ENCODE data around the gene KLF16. TPM values are rescaled to one million over a fixed set of nuclear protein-coding genes. Genes with fewer than 3 reads are reported as not detected.
"Not testable (repeated sequence)": the region's sequence is repeated elsewhere in the genome, so short reads cannot be mapped to it uniquely, and the experiment has no call there.

KLF16 gene
- total RNA-seq, 1 experiment from 2014 or later, result 32.3 TPM

DNA sequence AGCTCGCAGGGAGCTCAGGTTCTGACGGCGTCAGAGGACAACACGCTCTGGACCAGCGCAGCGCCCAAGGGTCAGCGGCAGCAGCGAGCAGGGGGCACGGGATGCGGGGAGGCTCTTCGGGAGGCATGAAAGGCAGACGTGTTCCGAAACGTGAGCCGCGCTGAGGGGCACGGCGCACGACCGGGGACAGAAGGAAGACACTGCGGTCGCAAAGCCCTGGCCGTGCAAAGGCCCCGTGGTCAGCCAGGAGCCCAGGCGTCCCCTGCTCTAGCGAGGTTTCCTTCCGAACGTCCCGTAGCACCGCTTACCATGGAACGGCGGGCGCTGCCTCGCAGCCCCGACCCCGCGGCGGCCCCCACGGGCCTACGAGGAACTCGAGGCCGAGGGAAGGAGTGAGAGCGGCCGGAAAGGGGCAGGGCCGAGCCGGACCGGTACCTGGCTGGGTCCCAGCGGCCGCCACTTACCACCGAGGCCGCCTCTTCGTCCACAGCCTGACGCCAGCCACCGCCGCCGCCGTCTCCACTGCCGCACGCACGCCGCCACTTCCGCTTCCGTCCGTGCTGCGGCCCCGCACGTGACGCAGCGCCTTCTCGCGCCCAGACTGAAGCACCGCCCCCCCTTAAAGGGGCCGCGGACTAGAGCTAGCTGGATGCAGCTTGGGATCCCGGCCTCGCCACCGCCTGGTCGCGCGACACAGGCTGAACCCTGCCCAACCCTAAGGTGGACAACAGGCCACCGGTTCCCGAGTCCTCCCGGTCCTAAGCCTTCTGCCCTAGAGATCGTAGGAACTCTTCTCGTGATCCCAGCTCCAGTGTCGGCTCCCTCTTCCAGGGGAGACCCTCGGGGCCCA, 12.5 kb upstream of the KLF16 start:
- peaks cover 17% of the 10 kb centered on the region for H3K36me3 Mint-ChIP-seq (ENCODE audit: insufficient read depth, unreplicated experiment)
- H3K4me1 Mint-ChIP-seq (ENCODE audit: low read depth, unreplicated experiment), result peaks cover 8% of the 10 kb centered on the region
- H3K4me3 Mint-ChIP-seq (ENCODE audit: low read depth, unreplicated experiment), result peak overlapping the region; percentile 96
- H3K9me3 Mint-ChIP-seq (ENCODE audit: low read depth, unreplicated experiment), result no peaks in the 10 kb centered on the region
- peak; percentile 86 for DNase-seq
- H3K27ac Mint-ChIP-seq (ENCODE audit: unreplicated experiment), result peak overlapping the region; percentile 91
- CTCF ChIA-PET, result interaction anchor here (0.5 to 1.8 kb wide), 5 partner anchors 9 to 1510 kb away, joined by 3 to 10 read pairs (median 3); partner anchors contain the start of gene ABHD17A
- intact Hi-C loops (cut with micrococcal nuclease; ENCODE audit: unreplicated experiment), result no loop called here
- TF ChIP-seq, protein P1, sequence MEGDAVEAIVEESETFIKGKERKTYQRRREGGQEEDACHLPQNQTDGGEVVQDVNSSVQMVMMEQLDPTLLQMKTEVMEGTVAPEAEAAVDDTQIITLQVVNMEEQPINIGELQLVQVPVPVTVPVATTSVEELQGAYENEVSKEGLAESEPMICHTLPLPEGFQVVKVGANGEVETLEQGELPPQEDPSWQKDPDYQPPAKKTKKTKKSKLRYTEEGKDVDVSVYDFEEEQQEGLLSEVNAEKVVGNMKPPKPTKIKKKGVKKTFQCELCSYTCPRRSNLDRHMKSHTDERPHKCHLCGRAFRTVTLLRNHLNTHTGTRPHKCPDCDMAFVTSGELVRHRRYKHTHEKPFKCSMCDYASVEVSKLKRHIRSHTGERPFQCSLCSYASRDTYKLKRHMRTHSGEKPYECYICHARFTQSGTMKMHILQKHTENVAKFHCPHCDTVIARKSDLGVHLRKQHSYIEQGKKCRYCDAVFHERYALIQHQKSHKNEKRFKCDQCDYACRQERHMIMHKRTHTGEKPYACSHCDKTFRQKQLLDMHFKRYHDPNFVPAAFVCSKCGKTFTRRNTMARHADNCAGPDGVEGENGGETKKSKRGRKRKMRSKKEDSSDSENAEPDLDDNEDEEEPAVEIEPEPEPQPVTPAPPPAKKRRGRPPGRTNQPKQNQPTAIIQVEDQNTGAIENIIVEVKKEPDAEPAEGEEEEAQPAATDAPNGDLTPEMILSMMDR (IDR thresholded peaks at IDR 0.05; ENCODE audit: unreplicated experiment), result no peak
- TSS peak; percentile 74 for BruUV-seq (replicated peaks)
- no peaks in the 10 kb centered on the region for H3K27me3 Mint-ChIP-seq (ENCODE audit: unreplicated experiment)

DNA sequence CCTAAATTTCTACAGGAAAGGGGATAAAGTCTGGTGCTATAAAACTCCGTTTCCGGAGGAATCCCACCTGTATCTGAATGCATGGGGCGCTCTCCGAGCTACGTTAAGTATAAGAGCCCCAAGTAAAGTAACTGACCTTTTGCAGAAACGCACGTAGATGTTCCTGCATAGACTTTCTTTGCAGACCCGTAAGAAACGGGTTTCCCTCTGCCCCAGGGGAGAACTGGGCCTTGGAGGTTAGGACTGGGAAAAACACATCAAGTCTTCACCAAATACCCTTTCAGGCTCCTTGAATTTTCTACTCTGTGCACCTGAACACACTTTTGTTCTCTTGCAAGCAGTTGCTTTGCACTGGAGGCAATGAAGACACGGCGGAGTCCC, 11.9 kb upstream of the KLF16 start:
- H3K9me3 Mint-ChIP-seq (ENCODE audit: low read depth, unreplicated experiment); BruUV-seq (replicated peaks); intact Hi-C loops (cut with micrococcal nuclease; ENCODE audit: unreplicated experiment); H3K27me3 Mint-ChIP-seq (ENCODE audit: unreplicated experiment); DNase-seq; H3K4me1 Mint-ChIP-seq (ENCODE audit: low read depth, unreplicated experiment): not testable (repeated sequence)
- Mint-ChIP-seq H3K27ac (ENCODE audit: unreplicated experiment) (peak overlapping the region; percentile 91), H3K36me3 (ENCODE audit: insufficient read depth, unreplicated experiment) (peaks cover 17% of the 10 kb centered on the region), H3K4me3 (ENCODE audit: low read depth, unreplicated experiment) (peak overlapping the region; percentile 96)
- CTCF ChIA-PET, result interaction anchor here (0.5 to 1.8 kb wide), 2 partner anchors 11 to 1510 kb away, joined by 4 to 10 read pairs; no protein-coding TSS in a partner anchor

DNA sequence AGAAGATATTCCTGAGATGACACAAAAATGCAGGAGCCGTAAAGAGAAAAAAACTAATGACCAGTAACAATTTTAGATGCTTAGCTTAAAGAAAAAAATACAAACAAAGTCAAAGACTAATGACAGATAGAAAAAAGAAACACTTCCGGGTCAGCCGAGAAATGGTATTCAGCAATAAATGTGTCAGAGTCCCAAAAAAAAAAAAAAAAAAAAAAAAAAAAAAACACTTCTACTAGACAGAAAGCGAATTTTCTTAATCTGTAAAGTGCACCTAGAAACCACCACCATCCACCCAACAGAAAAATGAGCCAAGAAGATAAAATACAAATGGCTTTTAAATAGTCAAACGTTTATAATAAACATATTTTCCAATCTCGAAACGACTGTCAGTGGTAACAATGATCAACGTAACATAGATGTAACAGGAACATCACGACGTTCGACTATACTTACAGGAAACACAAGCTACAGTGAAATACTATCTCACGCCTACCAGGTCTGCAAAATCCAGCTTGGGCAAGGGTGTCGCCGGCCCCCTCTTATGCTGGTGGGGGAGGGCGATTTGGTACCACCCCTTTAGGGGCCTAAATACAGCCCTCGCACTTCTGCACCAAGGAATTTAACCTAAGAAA, 11.3 kb upstream of the KLF16 start:
- Mint-ChIP-seq H3K9me3 (ENCODE audit: low read depth, unreplicated experiment) (no peaks in the 10 kb centered on the region), H3K27ac (ENCODE audit: unreplicated experiment) (no peak overlapping the region), H3K36me3 (ENCODE audit: insufficient read depth, unreplicated experiment) (peaks cover 17% of the 10 kb centered on the region), H3K27me3 (ENCODE audit: unreplicated experiment) (no peaks in the 10 kb centered on the region), H3K4me1 (ENCODE audit: low read depth, unreplicated experiment) (peaks cover 8% of the 10 kb centered on the region), H3K4me3 (ENCODE audit: low read depth, unreplicated experiment) (peak overlapping the region; percentile 96)
- CTCF ChIA-PET, result interaction anchor here (0.5 to 1.8 kb wide), 4 partner anchors 10 to 1511 kb away, joined by 3 to 10 read pairs (median 4); no protein-coding TSS in a partner anchor
- no TSS peak for BruUV-seq (replicated peaks)
- TF ChIP-seq, protein P1 (IDR thresholded peaks at IDR 0.05; ENCODE audit: unreplicated experiment), result no peak
- no peak for DNase-seq
- intact Hi-C loops (cut with micrococcal nuclease; ENCODE audit: unreplicated experiment), result no loop called here

DNA sequence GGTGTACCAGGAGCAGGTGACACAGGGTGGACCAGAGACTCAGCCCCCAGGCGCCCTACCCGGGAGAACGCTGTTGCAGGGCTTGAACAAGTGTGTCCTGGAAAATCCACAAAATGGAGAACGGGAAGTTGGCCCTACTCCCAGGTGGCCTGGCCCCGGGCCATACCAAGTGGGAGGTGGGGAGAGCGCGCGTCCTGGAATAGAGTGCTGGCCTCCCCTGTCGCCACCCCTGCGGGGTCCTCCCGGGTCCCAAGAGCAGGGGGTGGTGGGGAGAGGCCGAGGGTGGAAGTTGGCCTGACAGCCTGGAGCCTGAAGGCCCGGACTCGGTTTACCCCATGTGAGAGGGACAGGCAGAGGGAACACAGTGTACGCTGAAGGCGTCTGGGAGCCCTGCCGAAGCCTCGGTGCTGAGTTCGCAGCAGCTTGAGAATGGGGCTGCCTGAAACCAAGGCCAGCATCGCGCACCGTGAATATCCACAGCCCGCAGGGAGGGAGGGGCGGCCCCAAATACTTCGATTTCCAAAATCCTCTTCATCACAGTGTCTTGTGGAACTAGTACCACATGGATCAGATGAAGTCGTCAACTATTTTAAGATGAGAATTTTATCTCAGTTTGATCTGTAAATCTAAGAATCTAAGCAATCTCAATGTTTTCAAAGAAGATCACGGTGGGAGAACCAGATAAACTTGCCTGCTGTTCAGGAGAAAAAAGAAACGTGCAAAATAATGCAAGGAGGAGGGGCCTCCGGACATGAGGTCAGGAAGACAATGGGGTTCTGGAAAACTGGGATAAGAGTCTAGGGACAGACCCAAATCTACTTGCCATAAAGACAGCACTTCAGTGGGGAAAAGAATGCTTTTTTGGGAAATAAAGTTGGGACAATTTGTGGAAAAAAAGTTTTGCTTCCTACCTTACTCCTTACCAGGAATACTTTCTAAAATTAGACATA, 10.4 kb upstream of the KLF16 start:
- intact Hi-C loops (cut with micrococcal nuclease; ENCODE audit: unreplicated experiment), result no loop called here
- no peaks in the 10 kb centered on the region for H3K27me3 Mint-ChIP-seq (ENCODE audit: unreplicated experiment)
- TF ChIP-seq, protein P1 (IDR thresholded peaks at IDR 0.05; ENCODE audit: unreplicated experiment), result no peak

More for the DNA sequence above, 10.4 kb upstream of the KLF16 start:
- DNase-seq, result no peak
- Mint-ChIP-seq H3K4me1 (ENCODE audit: low read depth, unreplicated experiment) (peaks cover 8% of the 10 kb centered on the region), H3K9me3 (ENCODE audit: low read depth, unreplicated experiment) (no peaks in the 10 kb centered on the region), H3K36me3 (ENCODE audit: insufficient read depth, unreplicated experiment) (peaks cover 19% of the 10 kb centered on the region), H3K4me3 (ENCODE audit: low read depth, unreplicated experiment) (peak overlapping the region; percentile 96), H3K27ac (ENCODE audit: unreplicated experiment) (no peak overlapping the region)
- BruUV-seq (replicated peaks), result no TSS peak
- CTCF ChIA-PET, result interaction anchor here (0.6 to 1.8 kb wide), 3 partner anchors 9 to 35 kb away, joined by 3 to 10 read pairs (median 4); no protein-coding TSS in a partner anchor
